ENCODE data around the gene SCNN1B.

The SCNN1B gene

DNA sequence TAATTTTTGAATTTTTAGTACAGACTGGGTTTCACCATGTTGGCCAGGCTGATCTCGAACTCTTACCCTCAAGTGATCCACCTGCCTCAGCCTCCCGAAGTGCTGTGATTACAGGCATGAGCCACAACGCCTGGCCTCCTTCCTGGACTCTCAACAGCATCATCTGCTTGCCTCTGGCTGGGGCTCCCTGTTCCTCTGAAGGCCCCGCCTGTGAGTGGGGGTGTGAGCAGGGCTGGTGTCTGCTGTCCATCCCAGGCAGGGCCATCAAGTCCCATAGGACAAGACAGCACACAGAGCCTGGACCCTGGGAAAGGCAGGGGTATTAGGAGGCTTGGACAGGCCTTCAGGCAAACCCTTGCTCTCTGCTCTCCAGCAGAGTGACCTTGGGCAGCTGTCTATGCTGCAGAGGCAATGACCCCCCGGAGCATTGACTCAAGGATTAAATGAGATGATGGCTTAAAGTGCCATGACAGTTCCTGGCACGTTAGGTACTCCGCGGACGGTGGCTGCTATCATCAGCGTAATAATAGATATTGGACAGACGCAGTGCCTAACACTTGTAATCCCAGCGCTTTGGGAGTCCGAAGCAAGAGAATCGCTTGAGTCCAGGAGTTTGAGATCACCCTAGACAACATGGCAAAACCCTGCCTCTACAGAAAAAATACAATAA, 19.2 kb downstream of the SCNN1B start:
- no peak for DNase-seq

GRCh38 chr16:23323224-23324030, 21.3 kb downstream of the SCNN1B start:
- DNase-seq = no peak

- no peak for DNase-seq
These were observed 22.6 kb downstream of the SCNN1B start for GRCh38 chr16:23324727-23325126.

DNA sequence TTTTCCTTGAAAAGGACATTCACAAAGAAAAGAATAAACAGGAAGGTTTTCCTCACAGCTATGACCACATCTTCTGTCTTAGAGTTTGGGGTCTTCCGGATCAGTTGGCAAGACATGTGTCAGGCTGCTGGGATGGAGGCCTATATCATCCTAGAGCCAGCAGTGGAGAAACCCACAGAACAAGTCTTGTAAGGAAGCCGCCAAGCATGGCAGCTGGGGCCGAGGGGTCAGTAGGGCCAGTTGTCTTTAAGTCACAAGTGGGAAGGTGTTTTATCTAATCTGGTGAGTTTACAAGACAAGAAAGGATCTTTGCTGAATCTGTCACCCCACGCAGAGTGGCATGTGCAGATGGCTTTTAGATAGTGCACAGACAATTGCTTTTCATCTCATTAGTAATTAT, 25.7 kb downstream of the SCNN1B start:
- no peak for DNase-seq

DNA sequence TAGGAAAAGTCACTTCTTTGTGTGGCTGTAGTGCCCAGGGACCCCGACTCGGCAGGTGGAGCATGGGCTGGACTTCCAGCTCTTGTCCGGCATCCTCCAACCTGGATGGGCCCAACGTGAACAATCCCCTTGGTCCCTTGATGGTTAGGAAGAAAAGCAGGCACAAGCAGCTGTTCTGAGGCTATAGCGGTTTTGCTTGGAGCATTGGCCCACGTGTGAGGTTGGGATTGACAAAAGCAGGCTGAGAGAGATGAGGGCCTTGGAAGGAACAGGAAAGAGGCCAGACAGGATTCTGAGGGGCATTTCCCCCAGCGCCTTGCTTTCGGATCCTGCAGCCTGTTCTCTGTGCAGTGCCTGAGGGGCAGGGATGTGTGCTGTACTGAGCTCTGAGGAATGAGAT, 28.1 kb downstream of the SCNN1B start:
- DNase-seq = no peak

GRCh38 chr16:23330583-23331249, 28.6 kb downstream of the SCNN1B start:
- no peak for DNase-seq

- DNase-seq = no peak
These were observed 31.0 kb downstream of the SCNN1B start for GRCh38 chr16:23333034-23333579.

DNA sequence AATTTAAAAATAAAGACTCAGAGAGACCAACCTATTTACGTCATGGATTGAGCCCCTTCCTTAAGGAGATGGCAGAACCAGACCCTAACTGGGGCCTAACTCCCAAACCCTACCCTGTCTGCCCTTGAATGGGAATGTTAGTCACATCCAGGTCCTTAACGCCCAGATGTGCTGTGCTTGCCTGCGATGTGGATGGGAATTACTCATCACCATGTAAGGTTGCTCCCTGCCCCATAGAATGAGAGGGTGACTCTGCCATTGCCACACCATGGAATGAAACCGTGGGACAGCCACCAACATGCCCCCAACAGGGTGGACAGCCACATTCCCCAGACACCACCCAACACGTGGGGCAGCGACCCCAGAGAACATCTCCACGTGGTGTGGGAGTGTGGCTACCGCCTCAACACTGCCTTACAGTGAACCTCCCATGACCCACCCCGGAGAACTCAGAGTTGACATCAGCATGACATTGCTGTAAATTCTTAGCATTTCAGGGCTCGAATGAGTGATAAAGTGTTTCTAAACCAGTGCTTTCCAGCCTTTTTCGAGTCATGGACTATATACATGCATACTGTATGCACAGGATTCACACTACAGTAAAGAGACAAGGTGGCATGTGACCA, 31.8 kb downstream of the SCNN1B start:
- no peak for DNase-seq

- DNase-seq = peak; percentile 29
These were observed 32.4 kb downstream of the SCNN1B start for GRCh38 chr16:23334457-23334853.

GRCh38 chr16:23334950-23335349, 32.8 kb downstream of the SCNN1B start:
- DNase-seq = no peak

GRCh38 chr16:23337836-23338550, 35.9 kb downstream of the SCNN1B start:
- no peak for DNase-seq

- DNase-seq = no peak
These were observed 37.7 kb downstream of the SCNN1B start for GRCh38 chr16:23339787-23340186.

DNA sequence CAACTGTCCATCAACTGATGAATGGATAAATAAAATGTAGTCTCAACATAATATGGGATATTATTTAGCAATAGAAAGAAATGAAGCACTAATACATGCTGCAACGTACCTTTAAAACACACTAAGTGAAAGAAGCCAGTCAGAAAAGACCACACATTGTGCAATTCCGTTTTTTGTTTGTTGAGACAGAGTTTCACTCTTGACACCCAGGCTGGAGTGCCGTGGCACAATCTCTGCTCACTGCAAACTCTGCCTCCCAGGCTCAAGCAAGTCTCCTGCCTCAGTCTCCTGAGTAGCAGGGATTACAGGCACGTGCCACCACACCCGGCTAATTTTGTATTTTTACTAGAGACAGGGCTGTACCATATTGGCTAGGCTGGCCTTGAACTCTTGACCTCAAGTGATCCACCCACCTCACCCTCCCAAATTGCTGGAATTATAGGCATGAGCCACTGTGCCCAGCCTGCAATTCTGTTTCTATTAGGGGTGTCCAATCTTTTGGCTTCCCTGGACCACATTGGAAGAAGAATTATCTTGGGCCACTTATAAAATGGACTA, 40.1 kb downstream of the SCNN1B start:
- peak; percentile 39 for DNase-seq

DNA sequence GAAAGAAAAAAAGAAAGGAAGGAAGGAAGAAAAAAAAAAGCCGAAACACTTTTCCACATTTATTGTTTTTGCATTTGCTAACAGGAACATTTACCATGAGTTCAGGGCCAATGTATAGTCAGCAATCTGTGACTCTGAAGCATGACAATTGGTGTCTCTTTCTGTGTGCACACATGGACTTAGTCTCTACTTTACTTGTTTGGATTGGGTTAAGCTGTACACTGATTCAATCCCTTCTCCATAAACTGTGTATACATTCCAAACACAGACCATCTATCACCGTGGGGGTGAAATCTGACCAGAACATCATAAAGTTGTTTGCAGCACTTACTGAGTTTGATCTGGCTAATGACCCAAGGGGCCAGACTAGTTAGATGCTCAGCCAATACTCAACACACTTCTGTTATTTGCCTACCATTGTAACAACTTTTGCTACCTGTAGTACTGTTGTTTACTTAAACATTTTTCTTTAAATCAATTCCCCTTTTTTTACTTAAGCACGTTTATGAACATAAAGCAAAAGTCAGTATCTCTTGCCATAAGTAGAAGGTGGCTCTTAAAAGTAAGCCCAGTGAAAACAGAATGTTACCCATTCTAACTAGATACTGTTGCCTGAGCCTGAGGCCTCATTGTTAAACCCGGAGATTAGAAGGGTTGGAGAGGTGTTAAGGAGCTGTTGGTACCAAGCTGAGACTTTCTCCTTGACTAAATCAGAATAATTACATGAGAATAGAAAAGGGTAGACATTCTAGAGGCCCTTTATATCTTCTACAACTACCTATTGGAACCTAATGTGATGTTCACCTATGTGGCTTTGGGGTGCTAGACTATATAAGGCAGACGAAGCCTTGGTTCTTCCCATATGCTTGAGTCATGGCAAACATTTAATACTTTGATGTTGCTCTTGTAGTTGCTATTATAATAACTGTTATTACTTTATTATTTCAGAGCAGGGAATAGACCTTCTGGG, 41.8 kb downstream of the SCNN1B start:
- DNase-seq = no peak

GRCh38 chr16:23345237-23345636, 43.1 kb downstream of the SCNN1B start:
- no peak for DNase-seq

DNA sequence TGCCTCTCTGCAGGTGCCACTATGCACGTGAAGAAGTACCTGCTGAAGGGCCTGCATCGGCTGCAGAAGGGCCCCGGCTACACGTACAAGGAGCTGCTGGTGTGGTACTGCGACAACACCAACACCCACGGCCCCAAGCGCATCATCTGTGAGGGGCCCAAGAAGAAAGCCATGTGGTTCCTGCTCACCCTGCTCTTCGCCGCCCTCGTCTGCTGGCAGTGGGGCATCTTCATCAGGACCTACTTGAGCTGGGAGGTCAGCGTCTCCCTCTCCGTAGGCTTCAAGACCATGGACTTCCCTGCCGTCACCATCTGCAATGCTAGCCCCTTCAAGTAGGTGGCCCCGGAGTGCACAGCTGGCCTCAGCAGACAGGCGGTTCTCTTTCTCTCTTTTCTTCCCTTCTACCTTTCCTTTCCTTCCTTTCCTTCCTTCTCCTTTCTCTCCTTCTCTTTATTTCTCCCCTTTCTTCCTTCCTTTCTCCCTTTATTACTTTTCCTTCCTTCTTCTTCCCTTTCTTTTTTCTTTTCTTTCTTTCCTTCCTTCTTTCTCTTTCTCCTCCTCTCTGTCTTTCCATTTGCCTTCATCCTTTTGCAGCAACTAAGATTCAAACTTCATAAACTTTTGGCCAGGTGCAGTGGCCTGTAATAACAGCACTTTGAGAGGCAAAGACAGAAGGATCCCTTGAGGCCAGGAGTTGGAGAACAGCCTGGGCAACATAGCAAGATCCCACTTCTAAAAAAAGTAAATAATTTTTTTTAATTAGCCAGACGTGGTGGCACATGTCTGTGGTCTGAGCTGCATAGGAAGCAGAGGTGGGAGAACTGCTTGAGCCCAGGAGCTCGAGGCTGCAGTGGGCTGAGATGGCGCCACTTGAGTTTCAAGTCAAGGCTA, 46.7 kb downstream of the SCNN1B start:
- DNase-seq = no peak

DNA sequence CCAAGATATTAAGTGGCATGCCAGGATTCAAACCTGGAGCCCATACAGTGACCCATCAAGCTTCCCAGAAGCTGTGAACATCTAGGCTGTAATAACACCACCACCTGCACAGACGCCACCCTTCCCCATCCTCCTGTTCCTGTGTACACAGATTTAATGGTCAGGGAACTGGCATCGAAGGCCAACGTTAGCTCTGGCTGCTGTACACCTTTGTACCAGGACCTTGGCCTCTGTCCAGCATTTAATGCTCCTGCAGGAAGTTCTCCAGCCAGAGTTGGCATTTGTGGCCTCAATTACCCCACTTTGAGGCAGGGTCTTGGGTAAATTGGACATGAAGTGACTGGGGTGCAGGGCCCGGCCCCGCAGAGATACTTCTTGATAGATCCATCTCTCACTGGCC, 49.3 kb downstream of the SCNN1B start:
- DNase-seq = no peak

DNA sequence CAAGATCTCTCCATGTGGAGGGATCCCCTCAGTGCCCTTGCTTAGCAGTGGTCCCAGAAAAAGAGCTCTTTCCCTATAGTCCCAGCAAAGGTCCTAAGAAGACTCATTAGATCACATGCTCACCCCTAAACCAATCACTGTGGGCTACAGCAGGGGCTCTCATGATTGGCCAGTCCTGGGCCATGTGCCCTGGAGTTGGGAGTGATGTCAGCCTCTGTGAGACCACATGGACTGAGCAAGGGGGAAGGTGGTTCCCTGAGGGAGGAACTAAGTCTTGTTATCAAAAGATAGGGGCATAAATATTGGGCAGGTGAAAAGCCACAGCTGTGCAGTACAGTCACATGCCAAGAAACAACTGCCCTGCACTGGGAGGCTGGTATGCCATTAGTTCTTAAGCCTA, 51.3 kb downstream of the SCNN1B start:
- DNase-seq = no peak

- no peak for DNase-seq
These were observed 52.1 kb downstream of the SCNN1B start for GRCh38 chr16:23354246-23354645.

DNA sequence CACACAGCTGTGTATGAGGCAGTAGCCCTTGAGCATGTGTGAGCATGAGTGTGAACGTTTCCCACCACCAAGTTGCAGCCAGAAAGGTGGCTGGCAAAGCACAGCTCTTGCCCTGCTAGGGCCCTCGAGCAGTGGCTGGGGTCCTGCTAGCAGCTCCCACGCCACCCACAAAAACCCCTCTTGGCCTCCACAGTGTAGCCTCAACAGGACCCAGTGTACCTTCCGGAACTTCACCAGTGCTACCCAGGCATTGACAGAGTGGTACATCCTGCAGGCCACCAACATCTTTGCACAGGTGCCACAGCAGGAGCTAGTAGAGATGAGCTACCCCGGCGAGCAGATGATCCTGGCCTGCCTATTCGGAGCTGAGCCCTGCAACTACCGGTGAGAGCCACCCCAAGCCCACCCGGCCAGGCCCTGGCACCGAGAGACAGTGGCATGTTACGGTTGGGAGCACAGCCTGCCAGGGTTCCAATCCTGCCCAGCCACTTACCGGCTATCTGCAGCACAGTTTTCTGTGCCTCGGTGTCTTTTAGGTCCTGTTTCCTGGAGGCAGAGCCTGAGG, 53.1 kb downstream of the SCNN1B start:
- no peak for DNase-seq
